Stimulated activated naive B cell treated with anti-CD40 and anti-IgM and Interleukin-4, amounts not matched to agents 10 μg/mL and 1 μg/mL and 100 μg/mL, for 72 hours (primary cell): ENCODE measurements around the gene ASMT.

Experiments
- ATAC-seq, 2 donors: fragments of 150-1000 bp; cut with Tn5 transposase; replicated peaks; 2 replicates each; pipeline ENCODE4 v1.10.0; 2021; ENCODE audit warnings: moderate library complexity in 1 of 2
- DNase-seq: peaks from one replicate; pipeline ENCODE4 v3.0.0; 2021
- H3K27ac Mint-ChIP-seq: one replicate; pipeline ENCODE4 v1.8.0; 2022; ENCODE audit warnings: mild to moderate bottlenecking, mixed read lengths
- H3K27me3 Mint-ChIP-seq, 2 donors: one replicate each; pipeline ENCODE4 v1.8.0; 2022; ENCODE audit warnings: mixed read lengths in 2 of 2
- H3K36me3 Mint-ChIP-seq, 2 donors: one replicate each; pipeline ENCODE4 v1.8.0; 2022; ENCODE audit warnings: mixed read lengths in 2 of 2, mild to moderate bottlenecking in 1 of 2
- H3K4me1 Mint-ChIP-seq, 2 donors: one replicate each; pipeline ENCODE4 v1.8.0; 2022; ENCODE audit warnings: mixed read lengths in 2 of 2, mild to moderate bottlenecking in 1 of 2
- H3K4me3 Mint-ChIP-seq, 2 donors: one replicate each; pipeline ENCODE4 v1.8.0; 2022; ENCODE audit warnings: mild to moderate bottlenecking in 2 of 2, mixed read lengths in 2 of 2, moderate library complexity in 1 of 2
- H3K9me3 Mint-ChIP-seq, 2 donors: one replicate each; pipeline ENCODE4 v1.8.0; 2022; ENCODE audit warnings: mixed read lengths in 2 of 2, mild to moderate bottlenecking in 1 of 2

The ASMT gene

DNA sequence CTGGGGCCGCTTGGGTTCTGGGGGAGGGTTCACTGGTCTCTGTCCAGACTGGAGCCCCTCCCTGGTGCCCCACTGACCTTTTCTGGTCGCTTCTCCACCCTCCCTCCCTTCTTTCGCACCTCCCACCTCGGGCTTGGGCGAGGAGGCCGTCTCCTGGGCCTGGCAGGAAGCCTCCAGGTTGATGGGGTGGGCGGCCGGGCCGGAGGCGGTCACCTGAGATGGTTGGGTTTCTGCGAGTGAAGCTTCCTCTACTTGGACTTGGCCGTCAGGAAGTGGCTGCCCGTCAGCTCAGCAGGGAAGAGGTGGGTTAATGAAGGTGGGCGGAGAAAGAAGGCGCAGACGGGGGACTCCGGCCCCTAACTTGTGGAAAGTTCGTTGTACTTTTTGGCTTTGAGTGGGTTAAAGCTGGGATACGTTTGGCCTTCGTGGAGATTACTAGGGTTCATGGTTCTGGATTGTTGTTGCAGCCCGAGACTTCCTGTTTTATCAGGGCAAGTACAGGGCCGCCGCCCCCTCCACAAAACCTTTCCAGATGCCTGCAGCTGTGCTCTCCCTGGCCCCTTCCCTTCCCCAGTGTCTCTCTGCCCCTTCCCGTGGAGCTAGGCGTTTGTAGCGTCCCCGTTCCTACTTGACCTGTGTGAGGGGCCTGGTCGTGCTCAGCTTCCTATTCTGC lies 22.3 kb upstream of the ASMT start:
- peaks cover 28 to 47% of the 10 kb centered on the region in 2 donors for H3K36me3 Mint-ChIP-seq
- ATAC-seq: peak; percentile 48 to 55

DNA sequence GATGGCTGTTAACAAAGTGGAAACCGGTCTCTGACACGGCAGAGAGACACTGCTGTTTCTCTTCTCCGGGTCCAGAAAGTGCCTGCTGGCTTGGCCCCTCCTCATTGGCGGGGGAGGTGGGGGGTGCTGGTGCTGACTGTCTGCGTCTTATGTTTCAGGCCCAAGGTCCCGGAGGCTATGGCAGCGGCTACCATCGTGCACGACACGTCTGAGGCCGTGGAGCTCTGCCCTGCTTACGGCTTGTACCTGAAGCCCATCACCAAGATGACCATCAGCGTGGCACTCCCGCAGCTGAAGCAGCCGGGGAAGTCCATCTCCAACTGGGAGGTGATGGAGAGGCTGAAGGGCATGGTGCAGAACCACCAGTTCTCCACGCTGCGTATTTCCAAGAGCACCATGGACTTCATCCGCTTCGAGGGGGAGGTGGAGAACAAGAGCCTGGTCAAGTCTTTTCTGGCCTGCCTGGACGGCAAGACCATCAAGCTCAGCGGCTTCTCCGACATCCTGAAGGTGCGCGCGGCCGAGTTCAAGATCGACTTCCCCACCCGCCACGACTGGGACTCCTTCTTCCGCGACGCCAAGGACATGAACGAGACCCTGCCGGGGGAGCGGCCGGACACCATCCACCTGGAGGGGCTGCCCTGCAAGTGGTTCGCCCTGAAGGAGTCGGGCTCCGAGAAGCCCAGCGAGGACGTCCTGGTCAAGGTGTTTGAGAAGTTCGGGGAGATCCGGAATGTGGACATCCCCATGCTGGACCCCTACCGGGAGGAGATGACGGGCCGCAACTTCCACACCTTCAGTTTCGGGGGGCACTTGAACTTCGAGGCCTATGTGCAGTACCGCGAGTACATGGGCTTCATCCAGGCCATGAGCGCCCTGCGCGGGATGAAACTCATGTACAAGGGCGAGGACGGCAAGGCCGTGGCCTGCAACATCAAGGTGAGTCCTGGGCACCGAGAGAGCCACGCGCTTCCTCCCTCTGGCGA lies 21.3 kb upstream of the ASMT start:
- peaks cover 36 to 55% of the 10 kb centered on the region in 2 donors for H3K36me3 Mint-ChIP-seq
- H3K9me3 Mint-ChIP-seq: no peaks in the 10 kb centered on the region
- peak overlapping the region; percentile 89 to 95 for H3K4me3 Mint-ChIP-seq
- H3K4me1 Mint-ChIP-seq: peaks cover 17 to 41% of the 10 kb centered on the region in 2 donors
- peak overlapping the region; percentile 14 for H3K27ac Mint-ChIP-seq
- H3K27me3 Mint-ChIP-seq: no peaks in the 10 kb centered on the region
- ATAC-seq: no peak
- no peak for DNase-seq

More for the DNA sequence above, 22.3 kb upstream of the ASMT start:
- DNase-seq: no peak
- Mint-ChIP-seq H3K4me3 (peak overlapping the region; percentile 89 to 95), H3K27ac (peak overlapping the region; percentile 96), H3K4me1 (peaks cover 17 to 38% of the 10 kb centered on the region in 2 donors), H3K9me3 (no peaks in the 10 kb centered on the region), H3K27me3 (no peaks in the 10 kb centered on the region)

DNA sequence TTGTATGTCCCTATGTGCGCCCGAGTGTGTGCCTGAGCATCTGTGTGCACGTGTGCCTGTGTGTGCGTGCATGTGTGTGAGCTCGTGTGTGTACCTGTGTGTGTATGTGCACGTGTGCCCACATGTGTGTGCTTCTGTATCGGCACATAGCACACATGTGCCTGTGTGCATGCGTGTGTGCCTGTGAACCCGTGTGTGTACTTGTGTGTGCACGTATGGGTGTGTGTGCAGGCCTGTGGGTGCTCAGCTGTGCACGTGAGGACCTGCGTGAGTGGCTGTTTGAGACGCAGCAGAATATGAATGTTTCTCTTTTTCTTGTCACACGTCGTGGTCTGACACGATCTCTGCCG lies 19.2 kb upstream of the ASMT start:
- Mint-ChIP-seq H3K4me1 (peaks cover 14 to 35% of the 10 kb centered on the region in 2 donors), H3K9me3 (no peaks in the 10 kb centered on the region), H3K27me3 (no peaks in the 10 kb centered on the region), H3K27ac (no peak overlapping the region), H3K4me3 (no peak overlapping the region), H3K36me3 (peaks cover 50 to 70% of the 10 kb centered on the region in 2 donors)
- DNase-seq (no peak), ATAC-seq (no peak)

DNA sequence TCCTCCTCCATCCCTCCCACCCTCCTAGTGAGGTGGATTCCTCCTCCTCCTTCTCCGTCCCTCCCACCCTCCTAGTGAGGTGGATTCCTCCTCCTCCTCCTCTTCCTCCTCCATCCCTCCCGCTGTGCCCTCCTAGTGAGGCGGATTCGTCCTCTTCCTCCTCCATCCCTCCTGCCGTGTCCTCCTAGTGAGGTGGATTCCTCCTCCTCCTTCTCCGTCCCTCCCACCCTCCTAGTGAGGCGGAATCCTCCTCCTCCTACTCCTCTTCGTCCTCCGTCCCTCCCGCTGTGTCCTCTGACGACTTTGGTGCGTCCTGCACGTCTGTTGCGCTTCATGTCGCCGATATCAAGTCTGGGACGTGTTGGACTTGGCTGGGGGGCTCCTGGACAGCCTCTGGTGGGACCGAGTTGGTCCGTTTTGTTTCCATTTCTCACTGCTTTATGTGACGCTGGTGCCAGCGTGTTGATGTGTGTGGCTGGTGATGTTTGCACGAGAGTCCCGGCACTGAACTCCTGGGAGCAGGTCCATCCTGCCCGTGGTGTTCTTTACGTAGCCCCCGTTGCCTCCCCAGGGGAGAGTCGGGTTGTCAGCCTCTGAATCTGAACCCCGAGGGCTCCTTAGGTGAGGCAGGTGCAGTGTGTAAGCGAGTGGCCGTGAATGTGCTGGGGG lies 18.0 kb upstream of the ASMT start:
- H3K36me3 Mint-ChIP-seq: peaks cover 55 to 74% of the 10 kb centered on the region in 2 donors
- H3K4me3 Mint-ChIP-seq: no peak overlapping the region
- no peaks in the 10 kb centered on the region for H3K27me3 Mint-ChIP-seq
- H3K9me3 Mint-ChIP-seq: peaks cover 0 to 2% of the 10 kb centered on the region in 2 donors
- ATAC-seq (no peak), DNase-seq (no peak)
- H3K27ac Mint-ChIP-seq: peak overlapping the region; percentile 9
- peaks cover 16 to 30% of the 10 kb centered on the region in 2 donors for H3K4me1 Mint-ChIP-seq

DNA sequence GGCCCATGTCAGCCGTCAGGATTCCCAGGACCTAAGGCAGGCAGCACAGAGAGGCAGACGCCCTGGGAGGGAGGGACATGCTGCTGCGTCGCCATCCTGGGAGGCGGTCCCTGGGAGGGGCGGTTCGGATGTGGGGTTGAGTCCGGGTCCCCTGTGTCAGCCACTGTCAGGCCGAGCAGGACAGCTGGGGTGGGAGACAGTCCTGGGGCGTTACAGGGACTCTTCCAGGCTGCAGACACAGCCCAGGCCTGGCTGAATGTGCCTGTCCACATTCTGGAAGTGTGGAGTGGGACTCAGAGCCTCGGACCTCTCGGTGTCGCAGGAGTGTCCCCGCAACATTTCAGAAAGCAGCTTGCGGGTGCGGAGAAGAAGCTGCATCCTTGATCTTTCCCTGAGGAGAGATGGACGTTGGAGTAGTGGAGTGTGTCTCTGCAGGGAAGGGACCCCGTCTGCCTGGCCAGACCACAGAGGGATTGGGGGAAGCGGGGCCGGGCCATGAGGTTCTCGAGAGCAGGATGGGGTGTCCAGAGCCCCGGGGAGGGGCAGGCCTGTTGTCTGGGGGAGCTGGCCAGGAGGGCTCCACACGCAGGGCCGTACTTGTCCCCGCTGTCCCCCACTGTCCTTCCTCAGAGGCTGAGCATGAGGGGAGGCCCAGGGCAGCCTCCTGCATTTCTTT lies 17.4 kb upstream of the ASMT start:
- Mint-ChIP-seq H3K27me3 (no peaks in the 10 kb centered on the region), H3K36me3 (peaks cover 60 to 76% of the 10 kb centered on the region in 2 donors)
- ATAC-seq: no peak

DNA sequence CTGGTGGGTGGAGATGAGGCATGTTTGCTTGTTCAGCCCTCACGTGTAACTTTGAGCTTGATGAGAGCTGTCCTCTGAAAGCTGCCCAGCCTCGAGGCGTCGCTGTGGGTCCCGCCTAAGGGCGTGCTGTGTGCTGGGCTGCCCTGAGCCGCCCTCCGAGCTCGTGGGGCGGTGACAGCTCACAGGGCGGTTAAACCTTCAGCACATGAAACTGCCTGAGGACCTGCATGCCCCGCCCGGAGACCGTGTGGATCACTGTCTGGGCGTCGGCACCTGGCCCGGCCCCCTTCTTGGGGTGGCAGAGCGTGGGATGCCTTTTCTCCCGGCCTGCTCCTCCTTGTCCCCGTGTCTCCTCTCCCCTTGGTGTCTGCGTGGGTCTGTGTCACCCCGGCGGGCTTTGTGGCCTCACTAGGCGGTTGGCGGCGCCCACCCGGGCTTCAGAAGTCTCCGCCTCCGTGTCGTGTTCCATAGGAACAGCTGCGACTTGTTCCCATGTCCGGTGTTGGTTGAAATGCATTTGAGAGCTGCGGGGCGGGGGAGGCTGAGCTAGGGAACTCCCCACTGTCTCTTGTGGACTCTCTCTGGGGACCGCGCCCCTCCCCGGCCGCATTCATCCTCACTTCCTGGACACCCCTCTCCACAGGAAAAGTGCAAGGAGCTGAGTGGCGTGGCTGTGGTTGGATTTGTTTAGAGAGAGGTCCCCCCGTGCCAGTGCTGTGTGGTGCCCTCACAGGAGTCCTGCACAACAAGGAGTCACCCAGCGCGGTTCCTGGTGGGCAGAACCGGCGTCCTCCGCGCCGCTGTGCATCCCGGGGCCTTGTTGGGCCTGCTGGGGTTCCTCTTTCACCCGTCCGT lies 16.6 kb upstream of the ASMT start:
- ATAC-seq (no peak), DNase-seq (no peak)
- H3K36me3 Mint-ChIP-seq: peaks cover 62 to 75% of the 10 kb centered on the region in 2 donors
- H3K4me1 Mint-ChIP-seq: peaks cover 9 to 21% of the 10 kb centered on the region in 2 donors
- no peak overlapping the region for H3K4me3 Mint-ChIP-seq
- H3K9me3 Mint-ChIP-seq: peaks cover 0 to 2% of the 10 kb centered on the region in 2 donors
- no peaks in the 10 kb centered on the region for H3K27me3 Mint-ChIP-seq
- peak overlapping the region; percentile 51 for H3K27ac Mint-ChIP-seq

More for the DNA sequence above, 17.4 kb upstream of the ASMT start:
- H3K27ac Mint-ChIP-seq: peak overlapping the region; percentile 51
- no peak overlapping the region for H3K4me3 Mint-ChIP-seq
- H3K9me3 Mint-ChIP-seq: peaks cover 0 to 2% of the 10 kb centered on the region in 2 donors
- H3K4me1 Mint-ChIP-seq: peaks cover 16 to 29% of the 10 kb centered on the region in 2 donors
- DNase-seq: no peak

DNA sequence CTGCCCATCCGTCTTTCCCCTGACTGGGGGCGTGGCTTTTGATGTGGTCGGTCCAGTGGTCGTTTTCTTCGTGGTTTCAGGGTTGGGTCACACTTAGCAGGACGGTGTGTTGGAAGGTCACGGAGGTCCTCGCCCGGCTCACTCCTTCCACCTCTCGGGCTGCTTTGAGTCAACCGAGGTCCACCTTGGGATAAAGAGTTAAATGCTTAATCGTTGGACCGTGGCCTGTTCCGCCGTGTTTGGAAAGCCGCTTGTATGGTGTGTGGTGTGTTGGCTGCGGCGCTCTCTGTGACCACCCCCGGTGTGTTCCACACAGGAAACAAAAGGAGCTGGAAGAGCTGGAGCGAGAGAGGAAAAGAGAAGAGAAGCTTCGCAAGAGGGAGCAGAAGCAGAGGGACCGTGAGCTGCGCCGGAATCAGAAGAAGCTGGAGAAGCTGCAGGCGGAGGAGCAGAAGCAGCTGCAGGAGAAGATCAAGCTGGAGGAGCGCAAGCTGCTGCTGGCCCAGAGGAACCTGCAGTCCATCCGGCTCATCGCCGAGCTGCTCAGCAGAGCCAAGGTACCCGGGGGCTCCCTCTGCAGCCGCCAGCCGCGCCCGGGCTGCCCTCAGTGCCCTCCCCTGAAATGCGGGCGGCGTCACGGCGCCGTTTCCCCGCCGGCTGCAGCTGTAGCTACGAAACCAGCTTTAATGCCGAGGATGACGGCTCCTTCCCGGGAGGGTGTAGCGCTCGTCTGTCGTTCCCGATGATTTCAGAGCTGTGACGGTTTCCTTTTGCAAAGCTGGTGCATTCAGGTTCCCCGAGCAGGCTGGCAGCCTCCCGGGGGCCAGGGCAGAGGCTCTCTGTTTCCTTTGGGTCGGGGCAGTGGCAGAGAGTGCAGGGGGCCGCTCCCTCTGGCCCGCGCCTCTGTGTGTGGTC lies 15.7 kb upstream of the ASMT start:
- DNase-seq: no peak
- Mint-ChIP-seq H3K4me1 (peaks cover 11 to 18% of the 10 kb centered on the region in 2 donors), H3K36me3 (peaks cover 62 to 75% of the 10 kb centered on the region in 2 donors), H3K27me3 (no peaks in the 10 kb centered on the region), H3K9me3 (peaks cover 0 to 2% of the 10 kb centered on the region in 2 donors), H3K27ac (peak overlapping the region; percentile 1), H3K4me3 (peak overlapping the region in 1 of 2 donors; percentile 30)
- ATAC-seq: no peak

DNA sequence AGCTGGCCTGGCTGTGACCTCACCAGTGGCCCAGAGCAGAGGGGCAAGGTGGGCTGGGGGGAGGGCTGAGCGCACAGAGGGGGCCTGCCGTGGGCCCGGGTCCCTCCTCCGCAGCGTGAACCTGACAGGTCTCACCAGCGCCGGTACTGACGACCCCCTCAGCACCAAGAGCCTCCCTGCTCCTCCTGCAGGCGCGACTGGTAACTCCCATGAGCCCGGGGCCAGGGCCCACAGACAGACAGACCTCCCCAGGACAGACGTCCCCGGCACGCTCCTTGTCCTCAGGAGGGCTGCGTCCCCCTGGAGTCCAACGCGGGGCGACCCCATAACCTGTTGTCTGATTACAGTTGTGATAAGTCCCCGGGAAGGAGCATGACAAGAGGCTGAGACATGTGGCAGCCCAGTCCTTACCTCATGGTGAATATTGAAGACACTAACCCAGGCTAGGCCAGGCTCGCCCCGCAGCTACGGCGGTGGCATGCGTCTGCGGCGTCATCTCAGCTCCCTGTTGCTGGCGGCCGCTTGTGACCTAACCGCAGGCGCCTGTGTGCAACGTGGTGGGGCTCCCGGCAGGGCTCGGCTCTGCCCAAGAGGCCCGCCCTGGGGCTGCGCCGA lies 15.0 kb upstream of the ASMT start:
- Mint-ChIP-seq H3K36me3 (peaks cover 66 to 78% of the 10 kb centered on the region in 2 donors), H3K4me3 (no peak overlapping the region), H3K4me1 (peaks cover 11 to 16% of the 10 kb centered on the region in 2 donors), H3K27me3 (no peaks in the 10 kb centered on the region), H3K9me3 (peaks cover 0 to 2% of the 10 kb centered on the region in 2 donors), H3K27ac (no peak overlapping the region)
- no peak for DNase-seq
- ATAC-seq: no peak

DNA sequence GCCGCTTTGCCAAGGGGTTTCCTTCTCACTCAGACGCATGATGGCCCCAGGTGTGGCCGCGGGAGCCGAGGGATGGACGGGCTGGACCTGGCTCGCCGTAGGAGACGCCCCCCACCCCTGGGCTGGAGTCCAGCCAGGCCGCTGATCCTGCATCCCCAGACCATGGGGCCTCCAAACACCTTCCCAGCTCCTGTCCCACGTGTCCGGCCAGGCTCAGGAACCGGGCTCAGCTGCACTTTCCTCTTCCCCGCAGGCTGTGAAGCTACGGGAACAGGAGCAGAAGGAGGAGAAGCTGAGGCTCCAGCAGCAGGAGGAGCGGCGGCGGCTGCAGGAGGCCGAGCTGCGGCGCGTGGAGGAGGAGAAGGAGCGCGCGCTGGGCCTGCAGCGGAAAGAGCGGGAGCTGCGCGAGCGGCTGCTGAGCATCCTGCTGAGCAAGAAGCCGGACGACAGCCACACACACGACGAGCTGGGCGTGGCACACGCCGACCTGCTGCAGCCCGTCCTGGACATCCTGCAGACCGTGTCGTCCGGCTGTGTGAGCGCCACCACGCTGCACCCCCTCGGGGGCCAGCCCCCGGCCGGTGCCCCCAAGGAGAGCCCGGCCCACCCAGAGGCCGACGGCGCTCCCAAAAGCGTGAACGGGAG lies 14.3 kb upstream of the ASMT start:
- Mint-ChIP-seq H3K9me3 (peaks cover 0 to 2% of the 10 kb centered on the region in 2 donors), H3K4me1 (peaks cover 10 to 15% of the 10 kb centered on the region in 2 donors), H3K27ac (no peak overlapping the region), H3K36me3 (peaks cover 65 to 78% of the 10 kb centered on the region in 2 donors), H3K4me3 (no peak overlapping the region), H3K27me3 (no peaks in the 10 kb centered on the region)
- ATAC-seq: no peak
- no peak for DNase-seq

DNA sequence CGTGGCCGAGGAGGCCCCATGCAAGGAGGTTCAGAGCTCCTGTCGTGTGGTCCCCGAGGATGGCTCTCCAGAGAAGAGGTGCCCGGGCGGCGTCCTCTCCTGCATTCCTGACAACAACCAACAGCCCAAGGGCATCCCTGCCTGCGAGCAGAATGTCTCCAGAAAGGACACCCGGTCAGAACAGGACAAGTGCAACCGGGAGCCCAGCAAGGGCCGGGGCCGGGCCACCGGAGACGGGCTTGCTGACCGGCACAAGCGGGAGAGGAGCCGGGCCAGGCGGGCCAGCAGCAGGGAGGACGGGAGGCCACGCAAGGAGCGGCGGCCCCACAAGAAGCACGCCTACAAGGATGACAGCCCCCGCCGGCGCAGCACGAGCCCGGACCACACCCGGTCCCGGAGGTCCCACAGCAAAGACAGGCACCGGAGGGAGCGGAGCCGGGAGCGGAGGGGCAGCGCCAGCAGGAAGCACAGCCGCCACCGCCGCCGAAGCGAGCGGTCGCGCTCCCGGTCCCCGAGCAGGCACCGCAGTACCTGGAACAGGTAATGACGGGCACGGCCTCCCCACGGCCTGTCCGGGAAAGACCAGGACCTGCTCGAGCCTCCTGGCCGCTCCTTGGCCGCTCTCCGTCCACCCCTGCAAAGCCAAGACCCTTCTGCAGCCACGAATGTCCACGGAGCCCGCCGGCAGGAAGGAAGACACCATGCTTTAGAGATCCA lies 13.7 kb upstream of the ASMT start:
- Mint-ChIP-seq H3K4me3 (no peak overlapping the region), H3K4me1 (peaks cover 11 to 17% of the 10 kb centered on the region in 2 donors), H3K36me3 (peaks cover 66 to 80% of the 10 kb centered on the region in 2 donors), H3K9me3 (peaks cover 0 to 2% of the 10 kb centered on the region in 2 donors), H3K27ac (peak overlapping the region; percentile 28), H3K27me3 (no peaks in the 10 kb centered on the region)
- ATAC-seq: no peak
- DNase-seq: no peak

DNA sequence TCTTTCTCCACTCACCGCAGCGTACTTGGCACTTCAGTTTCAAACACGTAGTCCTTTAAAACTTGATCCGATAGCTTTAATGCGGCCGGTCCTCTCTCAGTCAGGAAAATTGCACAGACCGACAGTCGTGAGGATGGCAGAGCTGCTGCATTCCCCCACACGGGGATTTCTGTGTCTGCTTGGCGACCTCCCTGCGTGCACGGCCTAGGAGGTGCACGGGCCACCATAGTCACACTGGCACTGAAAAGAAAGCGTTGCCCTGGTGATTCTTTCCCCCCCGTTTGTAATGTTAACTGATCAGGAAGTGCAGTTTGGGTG lies 13.1 kb upstream of the ASMT start:
- ATAC-seq: no peak
- H3K4me3 Mint-ChIP-seq: no peak overlapping the region
- peak overlapping the region; percentile 28 for H3K27ac Mint-ChIP-seq

More for the DNA sequence above, 13.1 kb upstream of the ASMT start:
- Mint-ChIP-seq H3K9me3 (peaks cover 0 to 2% of the 10 kb centered on the region in 2 donors), H3K27me3 (no peaks in the 10 kb centered on the region), H3K4me1 (peaks cover 11 to 16% of the 10 kb centered on the region in 2 donors), H3K36me3 (peaks cover 65 to 79% of the 10 kb centered on the region in 2 donors)
- no peak for DNase-seq
